Stimulated activated CD8-positive, alpha-beta memory T cell treated with anti-CD3 and anti-CD28 coated beads, Interleukin-4, amount 100 ng/mL, for 4 hours (primary cell): Measurements from ENCODE around the gene GNPTG.

ENCODE experiments used
- DNase-seq, 2 donors: peaks; one replicate each; pipeline ENCODE4 v3.0.0-alpha.2; 2020; ENCODE audit warnings: low read depth in 2 of 2, low spot score in 1 of 2

The GNPTG gene

DNA sequence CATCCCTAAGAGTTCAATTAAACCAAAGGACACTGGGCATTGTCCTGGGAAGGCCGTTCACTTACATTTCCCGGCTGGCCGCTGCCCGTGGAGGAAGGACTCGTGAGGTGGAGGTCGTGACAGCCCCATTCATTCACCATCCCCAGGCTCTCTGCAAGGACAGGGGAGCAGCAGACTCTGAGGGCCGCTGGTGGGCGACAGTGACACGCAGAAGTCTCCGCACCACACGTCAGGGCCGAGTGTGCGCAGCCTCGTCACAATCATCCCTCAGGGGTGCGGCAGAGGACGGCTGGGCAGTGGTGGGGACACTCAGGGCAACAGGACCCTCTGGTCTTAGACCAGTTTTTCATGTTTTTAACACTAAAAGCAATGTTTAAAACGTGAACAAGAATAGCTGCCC, 41.1 kb downstream of the GNPTG start:
- DNase-seq: no peak

DNA sequence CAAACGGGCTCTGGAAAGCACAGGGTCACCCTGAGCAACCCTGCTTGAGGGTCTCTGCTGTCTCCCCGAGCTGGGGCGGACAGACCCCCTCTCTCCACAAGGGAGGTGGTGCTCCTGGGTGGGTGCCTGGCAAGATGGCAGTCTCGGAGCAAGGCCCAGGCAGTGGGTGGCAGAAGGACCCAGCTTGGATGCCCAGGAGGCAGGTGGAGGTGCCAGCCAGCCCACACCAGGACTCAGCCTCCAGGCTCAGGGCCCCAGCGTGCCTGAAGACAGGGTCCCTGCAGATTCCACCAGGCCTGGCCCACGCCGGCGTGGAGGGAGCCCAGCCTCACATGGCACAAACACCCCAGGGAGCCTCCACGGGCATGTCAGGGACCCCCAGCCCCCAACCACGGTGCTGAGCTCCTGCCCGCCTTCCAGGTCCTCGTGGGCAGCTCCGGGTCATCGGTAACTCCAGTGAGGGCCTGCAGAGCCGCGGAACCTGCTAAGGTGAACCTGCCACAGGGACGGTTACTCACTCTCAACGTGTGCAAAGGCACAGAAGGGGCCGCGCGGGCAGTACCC, 42.0 kb downstream of the GNPTG start:
- no peak for DNase-seq

DNA sequence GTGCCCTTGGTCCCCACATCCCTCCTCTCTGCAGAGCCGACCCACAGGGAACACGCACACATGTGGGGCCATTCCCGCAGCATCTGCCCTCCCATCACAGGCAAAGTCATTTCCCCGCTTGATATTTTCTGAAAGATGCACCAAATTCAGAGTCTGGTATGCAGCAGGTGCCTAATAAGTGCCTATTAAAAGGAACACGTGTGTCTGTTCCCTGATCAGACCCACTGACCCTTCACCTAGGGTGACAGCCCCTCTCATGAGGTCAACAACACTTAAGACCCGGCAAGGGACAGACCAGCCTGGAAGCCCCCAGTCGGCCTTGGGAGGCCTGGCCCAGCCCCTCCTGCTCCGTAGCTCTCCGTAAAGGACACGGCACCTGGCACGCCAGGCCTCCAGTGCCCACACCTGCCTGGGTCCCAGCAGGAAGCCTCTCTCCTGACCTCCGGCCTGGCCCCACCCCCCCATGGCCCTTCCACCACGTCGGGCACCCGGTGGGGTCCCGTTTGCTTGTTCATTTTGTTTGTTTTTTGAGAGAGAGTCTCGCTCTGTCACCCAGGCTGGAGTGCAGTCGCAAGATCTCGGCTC, 42.7 kb downstream of the GNPTG start:
- no peak for DNase-seq

DNA sequence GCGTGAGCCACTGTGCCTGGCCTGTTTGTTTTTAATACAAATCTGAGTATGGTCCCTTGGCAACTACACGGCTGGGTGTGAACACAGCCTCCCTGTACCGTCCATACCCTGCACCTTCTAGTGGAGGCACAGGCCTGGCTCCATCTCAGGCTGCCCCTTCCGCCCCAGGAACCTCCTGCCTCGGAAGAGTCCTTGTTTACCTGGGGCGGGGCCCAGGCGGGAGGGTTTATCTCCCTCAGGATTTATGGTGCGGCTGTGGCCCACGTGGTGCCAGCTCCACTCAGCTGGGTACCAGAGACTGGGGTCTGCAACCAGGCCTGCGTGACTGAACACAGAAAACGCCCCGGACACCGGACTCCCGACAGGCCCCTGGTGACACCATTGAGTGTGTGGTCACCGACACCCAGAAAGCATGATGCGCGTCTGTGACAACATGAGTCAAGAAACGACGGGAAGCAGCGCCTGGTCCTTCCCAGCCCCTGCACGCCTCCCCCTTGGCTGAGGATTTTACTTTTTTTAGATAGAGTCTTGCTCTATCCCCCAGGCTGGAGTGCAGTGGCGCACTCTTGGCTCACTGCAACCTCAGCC, 43.8 kb downstream of the GNPTG start:
- no peak for DNase-seq

GRCh38 chr16:1397779-1398178, 46.0 kb downstream of the GNPTG start:
- no peak for DNase-seq

- DNase-seq: no peak
Measured at GRCh38 chr16:1398351-1398750, 46.6 kb downstream of the GNPTG start.

DNA sequence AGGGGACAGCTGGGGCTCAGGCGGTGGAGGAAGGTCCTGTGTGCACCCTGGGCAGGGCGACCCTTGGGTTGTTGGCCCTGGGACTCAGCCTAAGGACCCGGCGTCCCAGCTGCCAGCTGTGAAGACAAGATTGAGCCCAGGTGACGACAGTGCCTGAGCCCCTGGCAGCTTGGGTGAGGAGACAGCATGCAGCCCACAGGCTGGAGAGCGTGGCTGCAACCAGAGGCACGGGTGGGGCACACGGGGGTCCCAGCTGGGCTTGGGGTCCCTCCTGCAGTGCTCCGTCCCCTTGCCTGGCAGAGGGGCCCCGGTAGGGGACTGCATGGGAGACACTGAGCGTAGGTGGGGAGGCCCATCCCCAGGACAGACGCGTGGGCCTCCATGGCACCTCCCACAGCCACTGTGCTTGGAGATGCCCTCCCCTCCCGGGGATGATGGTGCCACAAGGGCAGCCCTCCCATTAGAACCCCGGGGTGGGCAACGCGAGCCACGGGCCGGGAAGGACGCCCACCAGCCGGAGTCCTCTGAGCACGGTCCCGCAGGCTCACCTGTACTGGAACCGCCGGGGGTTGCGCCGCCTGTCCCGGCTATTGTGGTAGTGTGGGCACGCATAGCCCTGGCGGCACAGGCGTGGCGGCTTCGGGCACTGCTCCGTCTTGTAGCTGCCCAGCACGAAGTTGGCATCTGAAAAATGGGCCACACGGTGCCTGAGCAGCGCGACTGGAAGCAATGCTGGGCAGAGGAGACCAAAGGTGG, 47.3 kb downstream of the GNPTG start:
- no peak for DNase-seq

DNA sequence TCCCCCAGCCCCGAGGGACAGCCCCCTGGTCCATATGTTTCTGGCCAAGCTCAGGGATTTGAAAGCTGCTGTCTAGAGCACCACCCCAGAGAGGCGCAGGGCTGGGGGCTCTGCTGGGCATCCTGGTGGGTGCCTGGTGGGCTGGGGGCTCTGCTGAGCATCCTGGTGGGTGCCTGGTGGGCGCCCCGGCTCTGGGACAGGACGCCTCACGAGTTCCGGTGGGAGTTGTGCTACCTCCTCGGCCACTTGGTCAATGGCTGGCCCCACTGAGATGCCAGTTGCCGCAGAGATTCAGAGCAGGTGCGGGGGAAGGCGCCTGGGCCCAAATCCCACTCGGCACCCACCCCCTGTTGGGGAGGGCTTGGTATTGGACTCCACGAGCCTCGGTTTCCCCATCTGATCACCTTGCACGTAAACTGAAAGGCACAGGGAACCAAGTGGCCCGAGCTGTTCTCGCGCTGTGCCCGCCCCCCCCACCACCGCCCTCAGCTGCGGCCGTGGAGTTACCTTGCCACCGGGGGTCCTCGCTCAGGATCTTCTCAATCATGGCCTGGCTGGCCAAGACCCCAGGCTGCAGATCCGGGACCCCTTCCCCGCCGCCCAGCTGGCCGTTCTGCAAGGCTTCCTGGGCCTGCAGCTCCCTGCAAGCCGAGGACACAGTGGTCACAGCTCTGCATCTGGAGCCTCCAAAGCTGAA, 49.5 kb downstream of the GNPTG start:
- DNase-seq: no peak

DNA sequence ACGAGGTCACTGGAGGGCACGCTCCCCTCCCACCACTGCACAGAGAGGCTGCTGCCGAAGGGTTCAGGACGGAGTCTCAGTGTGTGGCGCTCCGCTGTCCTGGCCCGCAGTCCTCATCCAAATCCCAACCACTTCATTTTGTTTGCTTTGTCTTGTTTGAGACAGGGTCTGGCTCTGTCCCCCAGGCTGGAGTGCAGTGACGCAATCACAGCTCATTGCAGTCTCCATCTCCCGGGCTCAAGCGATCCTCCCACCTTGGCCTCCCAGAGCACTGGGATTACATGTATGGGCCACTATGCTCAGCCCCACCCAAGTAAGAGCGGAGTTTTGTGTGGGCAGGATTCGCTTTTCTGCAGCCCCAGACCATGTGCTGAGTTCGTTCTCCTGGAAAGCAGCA, 50.0 kb downstream of the GNPTG start:
- no peak for DNase-seq

DNA sequence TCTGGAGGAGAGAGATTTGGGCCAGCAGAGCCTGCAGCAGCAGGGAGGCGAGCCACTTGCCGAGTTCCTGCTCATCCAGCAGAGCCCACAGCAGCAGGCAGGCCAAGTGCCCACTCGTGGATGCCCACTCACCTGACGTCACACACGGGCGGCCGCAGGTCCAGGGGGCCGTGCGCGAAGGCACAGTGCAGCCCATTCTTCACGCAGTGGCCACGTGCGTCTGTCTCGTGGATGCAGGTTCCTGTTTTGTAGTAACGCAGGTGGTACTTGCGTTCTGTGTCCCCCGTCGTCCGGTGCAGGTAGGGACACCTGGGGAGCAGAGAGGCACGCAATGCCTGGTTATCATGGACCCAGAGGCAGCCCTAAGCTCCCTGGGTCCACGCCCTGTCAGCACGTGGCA, 51.3 kb downstream of the GNPTG start:
- no peak for DNase-seq

GRCh38 chr16:1403733-1404132, 52.0 kb downstream of the GNPTG start:
- no peak for DNase-seq

GRCh38 chr16:1407753-1408152, 56.0 kb downstream of the GNPTG start:
- DNase-seq: no peak

DNA sequence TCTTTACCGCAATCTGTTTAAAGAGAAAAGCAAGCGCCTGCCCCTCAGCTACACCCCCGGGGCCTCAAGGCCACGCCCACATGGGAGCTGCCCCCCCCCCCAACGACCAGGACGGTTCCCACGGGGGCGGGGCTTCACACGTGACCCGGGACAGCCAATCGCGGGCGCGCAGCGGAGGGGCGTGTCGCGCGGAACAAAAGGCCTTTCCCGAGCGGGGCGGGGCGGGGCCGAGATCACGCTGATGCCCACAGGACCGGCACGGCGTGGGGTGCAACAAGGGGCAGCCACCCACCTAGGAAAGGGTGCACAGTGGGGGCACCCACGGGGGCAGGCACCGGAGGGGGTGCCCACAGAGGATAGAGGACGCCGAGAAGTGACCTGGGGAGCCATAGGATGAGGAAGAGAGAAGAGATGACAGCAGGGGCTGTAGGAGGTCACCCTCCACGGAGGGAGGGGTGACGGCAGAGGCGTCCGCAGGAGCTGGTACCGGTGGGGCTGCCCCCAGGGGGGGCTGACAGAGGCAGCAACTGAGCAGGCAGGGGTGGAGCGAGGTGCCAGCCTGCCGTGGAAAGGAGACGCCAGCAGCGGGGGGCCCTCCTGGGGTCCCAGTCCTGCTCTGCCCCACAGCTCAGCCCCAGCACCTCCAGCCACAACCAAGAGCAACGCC, 56.6 kb downstream of the GNPTG start:
- DNase-seq: peak; percentile 92 to 98

DNA sequence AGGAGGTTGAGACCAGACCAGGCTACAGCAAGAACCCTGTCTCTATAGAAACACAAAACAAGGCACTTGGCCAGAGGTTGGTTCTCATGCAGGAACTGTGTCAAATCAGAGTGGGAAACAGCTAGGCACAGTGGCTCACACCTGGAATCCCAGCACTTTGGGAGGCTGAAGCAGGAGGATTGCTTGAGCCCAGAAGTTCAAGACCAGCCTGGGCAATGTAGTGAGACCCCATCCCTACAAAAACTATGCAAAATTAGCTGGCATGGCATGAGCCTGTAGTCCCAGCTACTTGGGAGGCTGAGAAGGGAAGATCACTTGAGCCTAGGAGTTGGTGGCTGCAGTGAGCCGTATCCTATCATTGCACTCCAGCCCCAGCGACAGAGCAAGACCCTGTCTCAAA, 61.1 kb downstream of the GNPTG start:
- no peak for DNase-seq
